HEK293 (cell line): Measurements from ENCODE around the gene BACH2.

Experiments
- CTCF ChIA-PET: fragments of 350-600 bp; formaldehyde crosslinking; extraction: SDS; loops from one replicate; lab custom pipeline; 2021; ENCODE audit warnings: antibody characterized with exemption; lab: Yijun Ruan, JAX
- POLR2A ChIA-PET: fragments of 300-600 bp; formaldehyde crosslinking; extraction: SDS; loops from one replicate; lab custom pipeline; 2020; ENCODE audit warnings: antibody characterized with exemption, inconsistent platforms; lab: Yijun Ruan, JAX
- H3K27ac ChIP-seq: fragments of 200-500 bp; sonication (Bioruptor generic); 2 replicates; pipeline ENCODE4 v1.5.1; 2014; ENCODE audit warnings: low read depth, low read length, control low read depth, inconsistent platforms; ENCODE audit errors: extremely low read depth
- H3K36me3 ChIP-seq, 2 experiments: fragments of 200-500 bp in 1 of 2; sonication (Bioruptor generic) in 1 of 2; 1 replicate in 1 of 2; 2 replicates in 1 of 2; pipeline ENCODE4 v1.5.1; 2014 to 2017; ENCODE audit warnings: inconsistent platforms in 2 of 2, low read length in 2 of 2; ENCODE audit not compliant: control insufficient read depth in 2 of 2, insufficient read depth in 1 of 2
- H3K4me1 ChIP-seq: fragments of 200-500 bp; sonication (Bioruptor generic); 2 replicates; pipeline ENCODE4 v1.5.1; 2014; ENCODE audit warnings: mild to moderate bottlenecking, low read length, inconsistent platforms; ENCODE audit not compliant: control insufficient read depth, insufficient read depth
- H3K4me3 ChIP-seq: 2 replicates; pipeline ENCODE4 v1.5.1; 2011; ENCODE audit warnings: low read depth, mild to moderate bottlenecking, control low read depth, low read length, moderate library complexity
- H3K9me3 ChIP-seq: fragments of 200-500 bp; sonication (Bioruptor generic); 2 replicates; pipeline ENCODE4 v1.5.1; 2014; ENCODE audit warnings: low read depth, low read length, inconsistent platforms; ENCODE audit not compliant: control insufficient read depth, insufficient read depth
- BCL11A ChIP-seq: fragments of 450-650 bp; formaldehyde crosslinking; IDR thresholded peaks from 2 replicates; pipeline ENCODE4 v1.5.1; 2016; ENCODE audit warnings: low read depth, missing biosample characterization, missing genetic modification characterization
- FEZF1 ChIP-seq: fragments of 450-650 bp; formaldehyde crosslinking; IDR thresholded peaks from 2 replicates; pipeline ENCODE4 v1.5.1; 2016; ENCODE audit warnings: missing biosample characterization, missing genetic modification characterization
- PRDM4 ChIP-seq: fragments of 450-650 bp; formaldehyde crosslinking; IDR thresholded peaks from 2 replicates; pipeline ENCODE4 v1.5.1; 2017; ENCODE audit warnings: missing biosample characterization, missing genetic modification characterization
- ZNF121 ChIP-seq: fragments of 450-650 bp; formaldehyde crosslinking; IDR thresholded peaks from 2 replicates; pipeline ENCODE4 v1.5.1; 2016; ENCODE audit warnings: missing biosample characterization, missing genetic modification characterization
- ZNF169 ChIP-seq: fragments of 450-650 bp; formaldehyde crosslinking; IDR thresholded peaks from 2 replicates; pipeline ENCODE4 v1.5.1; 2016; ENCODE audit warnings: missing biosample characterization, missing genetic modification characterization
- ZNF223 ChIP-seq: fragments of 450-650 bp; formaldehyde crosslinking; IDR thresholded peaks from 2 replicates; pipeline ENCODE4 v1.5.1; 2016; ENCODE audit warnings: missing biosample characterization, missing genetic modification characterization
- ZNF350 ChIP-seq: fragments of 450-650 bp; formaldehyde crosslinking; IDR thresholded peaks from 2 replicates; pipeline ENCODE4 v1.5.0; 2017; ENCODE audit warnings: missing biosample characterization, mild to moderate bottlenecking, missing genetic modification characterization
- ZNF398 ChIP-seq: fragments of 450-650 bp; formaldehyde crosslinking; IDR thresholded peaks from 2 replicates; pipeline ENCODE4 v1.5.1; 2017; ENCODE audit warnings: missing biosample characterization, missing genetic modification characterization
- ZNF404 ChIP-seq: fragments of 450-650 bp; formaldehyde crosslinking; IDR thresholded peaks from 2 replicates; pipeline ENCODE4 v1.5.1; 2017; ENCODE audit warnings: missing biosample characterization, missing genetic modification characterization
- ZNF416 ChIP-seq: fragments of 450-650 bp; formaldehyde crosslinking; IDR thresholded peaks from 2 replicates; pipeline ENCODE4 v1.5.1; 2016; ENCODE audit warnings: missing biosample characterization, missing genetic modification characterization
- ZNF473 ChIP-seq: fragments of 450-650 bp; formaldehyde crosslinking; IDR thresholded peaks from 2 replicates; pipeline ENCODE4 v1.5.1; 2017; ENCODE audit warnings: missing biosample characterization, missing genetic modification characterization
- ZNF48 ChIP-seq: fragments of 450-650 bp; formaldehyde crosslinking; IDR thresholded peaks from 2 replicates; pipeline ENCODE4 v1.5.1; 2016; ENCODE audit warnings: missing biosample characterization, missing genetic modification characterization
- ZNF561 ChIP-seq: fragments of 450-650 bp; IDR thresholded peaks from 2 replicates; pipeline ENCODE4 v1.5.1; 2018; ENCODE audit warnings: missing biosample characterization, missing genetic modification characterization, borderline replicate concordance
- ZNF596 ChIP-seq: fragments of 450-650 bp; IDR thresholded peaks from 2 replicates; pipeline ENCODE4 v1.5.0; 2018; ENCODE audit warnings: missing biosample characterization, mild to moderate bottlenecking, missing genetic modification characterization, moderate library complexity
- ZNF692 ChIP-seq: fragments of 450-650 bp; formaldehyde crosslinking; IDR thresholded peaks from 2 replicates; pipeline ENCODE4 v1.5.1; 2016; ENCODE audit warnings: missing biosample characterization, missing genetic modification characterization
- ZNF747 ChIP-seq: fragments of 450-650 bp; formaldehyde crosslinking; IDR thresholded peaks from 2 replicates; pipeline ENCODE4 v1.5.1; 2016; ENCODE audit warnings: missing biosample characterization, missing genetic modification characterization
- ZNF791 ChIP-seq: fragments of 450-650 bp; formaldehyde crosslinking; IDR thresholded peaks from 2 replicates; pipeline ENCODE4 v1.5.1; 2016; ENCODE audit warnings: missing biosample characterization, missing genetic modification characterization
- ZSCAN23 ChIP-seq: fragments of 450-650 bp; formaldehyde crosslinking; IDR thresholded peaks from 2 replicates; pipeline ENCODE4 v1.5.1; 2016; ENCODE audit warnings: missing biosample characterization, missing genetic modification characterization
- TF ChIP-seq, protein P1 (sequence below): fragments of 450-650 bp; formaldehyde crosslinking; IDR thresholded peaks from 2 replicates; pipeline ENCODE4 v1.5.1; 2016; ENCODE audit warnings: missing biosample characterization, missing genetic modification characterization
- TF ChIP-seq, protein P2 (sequence below): fragments of 450-650 bp; formaldehyde crosslinking; IDR thresholded peaks from 2 replicates; pipeline ENCODE4 v1.5.1; 2016; ENCODE audit warnings: missing biosample characterization, missing genetic modification characterization, borderline replicate concordance
- TF ChIP-seq, protein P3 (sequence below): fragments of 450-650 bp; IDR thresholded peaks from 2 replicates; pipeline ENCODE4 v1.5.1; 2018; ENCODE audit warnings: missing biosample characterization, mild to moderate bottlenecking, missing genetic modification characterization

BACH2 gene

GRCh38 chr6:90315986-90316385 is 19.3 kb upstream of the BACH2 start (continued):
- TF ChIP-seq, protein P1, sequence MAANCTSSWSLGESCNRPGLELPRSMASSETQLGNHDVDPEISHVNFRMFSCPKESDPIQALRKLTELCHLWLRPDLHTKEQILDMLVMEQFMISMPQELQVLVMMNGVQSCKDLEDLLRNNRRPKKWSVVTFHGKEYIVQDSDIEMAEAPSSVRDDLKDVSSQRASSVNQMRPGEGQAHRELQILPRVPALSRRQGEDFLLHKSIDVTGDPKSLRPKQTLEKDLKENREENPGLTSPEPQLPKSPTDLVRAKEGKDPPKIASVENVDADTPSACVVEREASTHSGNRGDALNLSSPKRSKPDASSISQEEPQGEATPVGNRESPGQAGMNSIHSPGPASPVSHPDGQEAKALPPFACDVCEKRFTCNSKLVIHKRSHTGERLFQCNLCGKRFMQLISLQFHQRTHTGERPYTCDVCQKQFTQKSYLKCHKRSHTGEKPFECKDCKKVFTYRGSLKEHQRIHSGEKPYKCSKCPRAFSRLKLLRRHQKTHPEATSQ (tag by site-specific recombination) = no peak
- no peak for TF ChIP-seq ZNF747
- no peak for TF ChIP-seq ZNF223 (tag by site-specific recombination)
- TF ChIP-seq, all 188 proteins: peak for 0

GRCh38 chr6:90315354-90315950 is 18.8 kb upstream of the BACH2 start:
- Histone ChIP-seq H3K9me3 (no peaks in the 10 kb centered on the region), H3K36me3 (no peaks in the 10 kb centered on the region), H3K4me3 (no peak overlapping the region), H3K4me1 (no peaks in the 10 kb centered on the region), H3K27ac (no peak overlapping the region)
- no peak for TF ChIP-seq ZNF473 (tag by site-specific recombination)
- no peak for TF ChIP-seq ZNF692 (tag by site-specific recombination)
- no peak for TF ChIP-seq ZNF596
- ChIA-PET CTCF (interaction anchor here (0.7 to 1.2 kb wide), 3 partner anchors 10 to 16 kb away, joined by 3 to 5 read pairs (median 4); no protein-coding TSS in a partner anchor), POLR2A (no interaction called here)

- Histone ChIP-seq H3K36me3 (no peaks in the 10 kb centered on the region), H3K4me1 (no peaks in the 10 kb centered on the region), H3K9me3 (no peaks in the 10 kb centered on the region), H3K27ac (no peak overlapping the region), H3K4me3 (no peak overlapping the region)
- ChIA-PET POLR2A (no interaction called here), CTCF (interaction anchor here (0.7 to 1.2 kb wide), 3 partner anchors 9 to 298 kb away, joined by 3 to 5 read pairs (median 4); no protein-coding TSS in a partner anchor)
- TF ChIP-seq, protein P2, sequence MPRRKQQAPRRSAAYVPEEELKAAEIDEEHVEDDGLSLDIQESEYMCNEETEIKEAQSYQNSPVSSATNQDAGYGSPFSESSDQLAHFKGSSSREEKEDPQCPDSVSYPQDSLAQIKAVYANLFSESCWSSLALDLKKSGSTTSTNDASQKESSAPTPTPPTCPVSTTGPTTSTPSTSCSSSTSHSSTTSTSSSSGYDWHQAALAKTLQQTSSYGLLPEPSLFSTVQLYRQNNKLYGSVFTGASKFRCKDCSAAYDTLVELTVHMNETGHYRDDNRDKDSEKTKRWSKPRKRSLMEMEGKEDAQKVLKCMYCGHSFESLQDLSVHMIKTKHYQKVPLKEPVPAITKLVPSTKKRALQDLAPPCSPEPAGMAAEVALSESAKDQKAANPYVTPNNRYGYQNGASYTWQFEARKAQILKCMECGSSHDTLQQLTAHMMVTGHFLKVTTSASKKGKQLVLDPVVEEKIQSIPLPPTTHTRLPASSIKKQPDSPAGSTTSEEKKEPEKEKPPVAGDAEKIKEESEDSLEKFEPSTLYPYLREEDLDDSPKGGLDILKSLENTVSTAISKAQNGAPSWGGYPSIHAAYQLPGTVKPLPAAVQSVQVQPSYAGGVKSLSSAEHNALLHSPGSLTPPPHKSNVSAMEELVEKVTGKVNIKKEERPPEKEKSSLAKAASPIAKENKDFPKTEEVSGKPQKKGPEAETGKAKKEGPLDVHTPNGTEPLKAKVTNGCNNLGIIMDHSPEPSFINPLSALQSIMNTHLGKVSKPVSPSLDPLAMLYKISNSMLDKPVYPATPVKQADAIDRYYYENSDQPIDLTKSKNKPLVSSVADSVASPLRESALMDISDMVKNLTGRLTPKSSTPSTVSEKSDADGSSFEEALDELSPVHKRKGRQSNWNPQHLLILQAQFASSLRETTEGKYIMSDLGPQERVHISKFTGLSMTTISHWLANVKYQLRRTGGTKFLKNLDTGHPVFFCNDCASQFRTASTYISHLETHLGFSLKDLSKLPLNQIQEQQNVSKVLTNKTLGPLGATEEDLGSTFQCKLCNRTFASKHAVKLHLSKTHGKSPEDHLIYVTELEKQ (tag by site-specific recombination) = no peak
- no peak for TF ChIP-seq ZNF398 (tag by site-specific recombination)
- no peak for TF ChIP-seq ZNF416 (tag by site-specific recombination)
- no peak for TF ChIP-seq ZNF791 (tag by site-specific recombination)
- TF ChIP-seq BCL11A = no peak
- no peak for TF ChIP-seq ZSCAN23 (tag by site-specific recombination)
- no peak for TF ChIP-seq ZNF350 (tag by site-specific recombination)
- TF ChIP-seq ZNF48 = no peak
- TF ChIP-seq ZNF404 (tag by site-specific recombination) = no peak
- TF ChIP-seq, protein P3, sequence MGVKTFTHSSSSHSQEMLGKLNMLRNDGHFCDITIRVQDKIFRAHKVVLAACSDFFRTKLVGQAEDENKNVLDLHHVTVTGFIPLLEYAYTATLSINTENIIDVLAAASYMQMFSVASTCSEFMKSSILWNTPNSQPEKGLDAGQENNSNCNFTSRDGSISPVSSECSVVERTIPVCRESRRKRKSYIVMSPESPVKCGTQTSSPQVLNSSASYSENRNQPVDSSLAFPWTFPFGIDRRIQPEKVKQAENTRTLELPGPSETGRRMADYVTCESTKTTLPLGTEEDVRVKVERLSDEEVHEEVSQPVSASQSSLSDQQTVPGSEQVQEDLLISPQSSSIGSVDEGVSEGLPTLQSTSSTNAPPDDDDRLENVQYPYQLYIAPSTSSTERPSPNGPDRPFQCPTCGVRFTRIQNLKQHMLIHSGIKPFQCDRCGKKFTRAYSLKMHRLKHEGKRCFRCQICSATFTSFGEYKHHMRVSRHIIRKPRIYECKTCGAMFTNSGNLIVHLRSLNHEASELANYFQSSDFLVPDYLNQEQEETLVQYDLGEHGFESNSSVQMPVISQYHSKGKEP (tag by site-specific recombination) = no peak
- TF ChIP-seq PRDM4 (tag by site-specific recombination) = no peak
- no peak for TF ChIP-seq ZNF121 (tag by site-specific recombination)
- no peak for TF ChIP-seq FEZF1 (tag by site-specific recombination)
- no peak for TF ChIP-seq ZNF169 (tag by site-specific recombination)
- TF ChIP-seq ZNF561 (tag by site-specific recombination) = no peak
Observed at GRCh38 chr6:90314514-90314913, 17.9 kb upstream of the BACH2 start.
